Measurements from ENCODE around the gene SNAPC1.
"Not testable (repeated sequence)": the region's sequence is repeated elsewhere in the genome, so short reads cannot be mapped to it uniquely, and the experiment has no call there.

Gene SNAPC1, protein sequence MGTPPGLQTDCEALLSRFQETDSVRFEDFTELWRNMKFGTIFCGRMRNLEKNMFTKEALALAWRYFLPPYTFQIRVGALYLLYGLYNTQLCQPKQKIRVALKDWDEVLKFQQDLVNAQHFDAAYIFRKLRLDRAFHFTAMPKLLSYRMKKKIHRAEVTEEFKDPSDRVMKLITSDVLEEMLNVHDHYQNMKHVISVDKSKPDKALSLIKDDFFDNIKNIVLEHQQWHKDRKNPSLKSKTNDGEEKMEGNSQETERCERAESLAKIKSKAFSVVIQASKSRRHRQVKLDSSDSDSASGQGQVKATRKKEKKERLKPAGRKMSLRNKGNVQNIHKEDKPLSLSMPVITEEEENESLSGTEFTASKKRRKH

DNA sequence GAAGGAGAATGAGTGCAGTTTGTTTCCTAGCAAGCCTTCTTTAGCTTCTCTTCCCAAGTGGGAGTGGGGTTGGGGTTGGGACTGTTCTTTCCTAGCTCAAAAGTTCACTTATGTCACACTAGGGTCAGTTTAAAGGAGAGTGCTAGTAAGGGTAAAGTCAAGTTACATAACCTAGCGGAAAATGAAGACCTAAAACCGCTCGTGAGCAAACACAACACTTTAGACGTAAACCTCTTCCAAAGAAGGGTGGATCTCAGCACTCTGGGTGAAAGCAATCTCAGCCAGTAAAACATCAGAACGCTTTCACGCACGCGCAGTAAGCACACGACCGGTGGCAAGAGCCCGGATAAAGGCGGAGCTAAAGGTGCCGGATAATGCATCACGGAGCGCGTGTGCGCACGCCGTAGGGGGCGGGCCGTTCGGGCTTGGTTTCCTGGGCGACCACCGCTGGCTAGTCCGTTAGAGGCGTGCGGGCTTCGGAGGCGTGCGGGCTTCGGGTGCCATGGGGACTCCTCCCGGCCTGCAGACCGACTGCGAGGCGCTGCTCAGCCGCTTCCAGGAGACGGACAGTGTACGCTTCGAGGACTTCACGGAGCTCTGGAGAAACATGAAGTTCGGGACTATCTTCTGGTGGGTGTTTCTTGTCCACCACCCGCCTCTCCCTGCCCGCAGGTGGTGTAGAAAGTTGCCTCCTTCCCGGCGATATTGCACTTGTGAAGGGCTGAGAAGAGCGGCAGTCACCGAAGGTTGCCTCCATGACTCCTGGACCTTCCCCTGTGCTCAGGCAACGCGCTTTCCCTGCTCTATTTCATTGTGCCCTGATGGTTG lies at the start of gene SNAPC1:
Gene SNAPC1, plus strand, starts transcription at position 462 of the 828 bp plus-strand sequence. Its CDS starts 41 bp downstream, at position 503.
- DNase-seq (ENCODE audit: low spot score): peak; percentile 98

DNA sequence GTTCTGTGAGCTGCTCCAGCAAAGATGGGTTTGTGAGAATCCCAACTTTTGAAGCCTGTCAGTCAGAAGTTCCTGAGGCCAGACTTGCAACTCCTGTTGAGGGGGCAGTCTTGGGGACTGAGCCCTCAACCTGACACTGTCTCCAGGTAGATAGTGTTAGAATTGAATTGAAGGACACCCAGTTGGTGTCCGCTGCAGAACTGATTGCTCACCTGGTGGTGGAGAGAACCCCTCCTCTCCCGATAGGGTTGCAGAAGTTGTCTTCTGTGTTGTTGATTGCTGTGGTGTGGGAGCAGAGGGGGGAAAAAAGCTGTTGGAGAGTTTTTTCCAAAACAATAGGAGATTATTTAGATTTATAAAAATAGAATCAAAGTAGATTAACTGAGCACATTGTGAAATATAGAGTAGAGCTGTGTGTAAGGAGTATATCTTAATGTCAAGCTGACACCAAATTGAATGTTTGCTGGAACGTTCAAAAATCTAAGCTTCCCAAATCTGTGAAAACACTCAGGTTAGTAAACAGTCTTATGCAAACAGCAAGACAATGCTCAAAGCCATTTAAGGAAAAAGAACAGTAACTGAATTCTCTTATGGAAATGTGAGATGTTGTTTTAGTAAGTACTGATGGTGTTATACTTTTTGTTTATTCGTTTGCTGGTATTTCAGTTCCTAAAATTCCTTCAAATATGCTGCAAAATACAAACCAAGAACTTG lies 48.3 kb upstream of the SNAPC1 start:
- DNase-seq (ENCODE audit: low spot score): no peak

DNA sequence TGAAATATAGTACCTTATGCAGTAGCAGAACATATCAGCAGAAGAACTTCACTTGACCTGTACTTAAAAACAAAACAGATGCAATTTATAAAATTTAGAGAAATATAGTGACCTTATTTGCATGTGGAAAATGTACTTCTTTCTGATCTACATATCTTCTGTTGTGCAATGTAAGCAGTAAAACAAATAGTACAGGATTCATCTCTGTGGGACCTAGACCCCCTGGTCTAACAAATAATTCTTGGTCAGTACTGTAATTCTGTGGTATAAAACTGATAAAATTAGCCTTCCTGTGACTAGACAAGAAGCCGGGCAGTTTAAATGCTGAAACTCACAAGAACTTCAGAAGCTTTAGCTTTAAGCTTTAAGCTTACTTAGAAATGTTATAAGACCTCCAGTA lies 45.3 kb upstream of the SNAPC1 start:
- no peak for DNase-seq (ENCODE audit: low spot score)

DNA sequence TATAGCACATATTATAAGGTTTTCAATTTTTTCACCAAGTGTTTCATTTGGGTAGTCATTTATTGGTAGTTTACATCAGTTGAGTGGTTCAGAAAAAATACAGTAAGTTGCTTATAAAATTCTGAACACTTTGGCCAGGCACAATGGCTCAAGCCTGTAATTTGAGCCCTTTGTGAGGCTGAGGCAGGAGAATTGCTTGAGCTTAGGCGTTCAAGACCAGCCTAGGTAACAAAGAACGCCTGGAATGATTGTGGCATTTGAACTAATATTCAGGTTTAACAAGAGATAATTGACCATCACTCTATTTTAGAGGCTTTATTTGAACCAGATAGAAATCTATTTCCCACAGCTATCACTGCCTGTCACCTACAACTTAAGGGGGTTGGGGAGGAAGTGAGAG lies 44.2 kb upstream of the SNAPC1 start:
- DNase-seq (ENCODE audit: low spot score): no peak

DNA sequence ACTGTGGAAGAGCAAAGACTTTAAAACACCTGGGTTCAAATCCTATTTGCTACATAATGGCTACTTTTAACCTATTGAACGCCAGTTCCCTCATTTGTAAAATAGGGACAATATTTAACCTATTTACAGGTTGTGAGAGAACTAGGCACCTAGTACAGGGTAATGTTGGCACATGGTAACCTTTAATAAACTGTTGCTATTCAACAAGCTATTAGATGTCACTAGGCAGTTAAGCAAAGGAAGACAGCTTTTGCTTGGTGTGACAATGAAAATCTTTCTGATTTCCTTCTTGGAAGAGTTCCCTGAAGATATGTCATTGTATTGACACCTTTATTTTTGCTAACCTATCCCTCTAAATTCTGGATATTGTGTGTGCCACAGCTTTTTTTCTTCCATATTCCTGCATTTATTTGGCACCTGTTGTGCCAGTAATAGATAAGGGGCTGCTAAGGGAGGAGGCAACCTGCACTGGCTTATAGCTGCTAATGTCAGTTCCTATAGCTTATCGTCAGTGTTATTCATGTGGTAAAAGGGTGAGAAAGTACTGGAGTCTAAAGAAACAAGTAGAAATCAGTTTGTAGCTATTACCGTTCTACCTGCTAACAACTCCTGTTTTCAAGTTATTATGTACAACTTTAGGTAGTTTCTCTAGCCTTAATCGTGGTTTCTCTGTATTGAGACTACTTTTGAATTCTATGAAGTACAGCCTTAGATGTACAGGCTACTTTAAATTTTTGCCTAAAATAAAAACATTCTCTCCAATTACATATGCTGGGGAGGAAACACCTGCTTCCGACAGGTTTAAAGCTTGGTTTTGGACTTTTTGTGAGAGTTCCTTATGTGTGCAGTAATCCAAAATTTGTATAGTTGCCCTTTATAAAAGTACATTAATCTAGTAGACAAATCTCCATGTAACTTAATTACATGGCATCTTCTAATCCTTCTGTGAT lies 42.6 kb upstream of the SNAPC1 start:
- DNase-seq (ENCODE audit: low spot score): no peak

DNA sequence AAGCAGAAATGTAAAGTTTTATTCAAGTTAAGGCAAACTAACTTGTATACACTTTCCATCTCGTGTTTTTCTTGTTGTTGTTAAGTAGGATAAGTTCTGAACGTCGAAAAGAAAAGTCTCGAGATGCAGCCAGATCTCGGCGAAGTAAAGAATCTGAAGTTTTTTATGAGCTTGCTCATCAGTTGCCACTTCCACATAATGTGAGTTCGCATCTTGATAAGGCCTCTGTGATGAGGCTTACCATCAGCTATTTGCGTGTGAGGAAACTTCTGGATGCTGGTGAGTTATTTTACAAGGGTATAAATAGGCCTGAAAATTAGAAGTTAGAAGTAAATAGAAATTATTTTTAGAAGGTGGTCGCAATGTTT lies 41.9 kb upstream of the SNAPC1 start:
- no peak for DNase-seq (ENCODE audit: low spot score)

DNA sequence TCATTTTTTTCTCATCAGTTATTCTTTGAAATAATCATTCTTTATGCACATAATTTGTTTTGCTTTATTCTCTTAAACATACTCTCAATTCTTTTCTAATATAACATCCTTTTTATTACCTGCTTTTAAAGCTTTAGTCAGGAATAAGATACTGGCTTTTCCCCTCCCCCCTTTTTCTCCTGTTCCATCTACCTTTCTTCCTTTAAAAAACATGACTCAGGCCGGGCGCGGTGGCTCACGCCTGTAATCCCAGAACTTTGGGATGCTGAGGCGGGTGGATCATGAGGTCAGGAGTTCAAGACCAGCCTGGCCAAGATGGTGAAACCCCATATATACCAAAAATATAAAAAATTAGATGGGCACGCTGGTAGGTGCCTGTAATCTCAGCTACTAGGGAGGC lies 41.5 kb upstream of the SNAPC1 start:
- DNase-seq (ENCODE audit: low spot score): no peak

DNA sequence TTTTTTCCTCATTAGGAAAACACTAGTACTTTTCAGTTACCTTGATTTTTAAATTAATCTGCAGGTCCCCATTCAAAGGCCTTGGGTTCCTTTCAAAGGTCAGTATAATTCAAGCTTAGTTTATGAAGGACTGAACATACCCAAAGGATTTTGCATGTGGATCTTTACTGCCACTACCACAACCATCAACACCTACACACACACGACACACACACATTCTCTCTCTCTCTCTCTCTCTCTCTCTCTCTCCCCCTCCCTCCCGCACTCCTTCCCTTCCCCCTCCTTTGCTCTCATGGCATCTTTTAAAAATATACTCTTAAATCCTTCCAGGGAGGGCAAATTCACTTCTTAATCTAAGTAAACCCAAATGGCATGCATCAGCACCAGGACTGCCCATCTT lies 38.1 kb upstream of the SNAPC1 start:
- DNase-seq (ENCODE audit: low spot score): no peak

DNA sequence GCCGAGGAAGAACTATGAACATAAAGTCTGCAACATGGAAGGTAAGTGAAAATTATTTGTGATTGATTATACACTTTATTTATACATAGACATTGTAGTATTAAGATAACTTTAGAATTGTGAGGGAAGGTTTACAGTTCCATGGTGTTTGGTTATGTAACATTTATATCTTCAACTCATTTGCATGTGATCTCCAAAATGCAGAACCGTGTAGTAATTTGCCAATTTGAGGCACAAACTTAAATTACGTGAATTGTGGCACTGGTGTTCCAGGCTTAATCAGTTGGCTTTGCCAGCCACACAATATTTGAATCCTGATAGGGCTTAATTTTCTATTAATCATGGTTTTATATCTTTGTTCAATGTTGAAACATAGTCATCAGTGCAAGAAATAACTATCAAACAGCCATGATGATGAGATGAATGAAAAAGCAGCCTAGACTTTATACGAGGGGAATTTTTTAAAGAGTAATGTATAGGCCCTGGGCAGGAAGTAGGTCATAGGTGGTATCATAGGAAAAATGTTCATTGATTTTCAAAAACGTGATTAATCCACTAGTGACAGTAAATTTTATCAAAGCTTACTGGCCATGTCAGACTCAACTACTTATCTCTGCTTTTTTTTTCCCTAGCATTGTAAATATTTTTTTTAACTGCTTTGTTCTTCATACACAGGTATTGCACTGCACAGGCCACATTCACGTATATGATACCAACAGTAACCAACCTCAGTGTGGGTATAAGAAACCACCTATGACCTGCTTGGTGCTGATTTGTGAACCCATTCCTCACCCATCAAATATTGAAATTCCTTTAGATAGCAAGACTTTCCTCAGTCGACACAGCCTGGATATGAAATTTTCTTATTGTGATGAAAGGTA lies 35.2 kb upstream of the SNAPC1 start:
- DNase-seq (ENCODE audit: low spot score): no peak

DNA sequence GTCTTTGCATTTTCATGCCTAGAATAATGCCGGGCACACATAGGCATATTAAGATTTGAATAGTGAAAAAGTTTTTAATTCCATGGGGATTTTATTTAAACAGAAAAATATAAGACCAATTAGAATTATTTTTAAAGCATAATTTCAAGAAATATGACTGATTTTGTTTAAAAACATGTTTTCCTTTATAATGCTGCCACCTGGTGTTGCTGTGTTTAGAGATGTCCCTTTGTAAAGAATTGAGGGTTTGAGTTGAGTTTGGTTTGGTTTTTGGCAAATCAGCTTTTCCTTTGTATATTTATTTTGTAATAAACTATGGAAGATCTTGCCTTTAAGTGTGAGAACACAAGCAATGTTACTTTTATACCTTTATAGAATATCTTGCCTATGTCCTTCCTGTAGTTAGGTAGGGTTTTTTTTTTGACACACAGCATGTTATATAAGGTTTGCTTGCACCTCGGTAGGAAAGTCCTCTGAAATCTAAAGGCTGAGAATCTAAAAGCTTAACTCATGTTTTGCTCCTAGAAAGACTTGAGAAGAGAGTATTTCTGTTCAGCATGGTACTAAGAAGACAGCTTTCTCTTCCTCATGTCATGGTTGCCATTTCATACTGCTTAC lies 31.4 kb upstream of the SNAPC1 start:
- DNase-seq (ENCODE audit: low spot score): no peak

DNA sequence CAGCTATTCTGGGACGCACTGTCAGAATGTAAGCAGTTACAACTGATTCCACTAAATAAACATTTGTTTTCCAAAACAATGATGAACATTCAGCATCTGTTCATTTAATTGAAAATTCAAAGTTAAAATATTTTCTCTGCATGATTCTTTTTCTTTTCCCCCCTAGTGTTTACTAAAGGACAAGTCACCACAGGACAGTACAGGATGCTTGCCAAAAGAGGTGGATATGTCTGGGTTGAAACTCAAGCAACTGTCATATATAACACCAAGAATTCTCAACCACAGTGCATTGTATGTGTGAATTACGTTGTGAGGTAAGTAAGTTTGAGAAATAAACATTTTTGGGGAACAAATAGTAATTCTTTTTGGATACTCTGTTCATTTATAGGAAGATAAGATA lies 28.2 kb upstream of the SNAPC1 start:
- DNase-seq (ENCODE audit: low spot score): no peak

DNA sequence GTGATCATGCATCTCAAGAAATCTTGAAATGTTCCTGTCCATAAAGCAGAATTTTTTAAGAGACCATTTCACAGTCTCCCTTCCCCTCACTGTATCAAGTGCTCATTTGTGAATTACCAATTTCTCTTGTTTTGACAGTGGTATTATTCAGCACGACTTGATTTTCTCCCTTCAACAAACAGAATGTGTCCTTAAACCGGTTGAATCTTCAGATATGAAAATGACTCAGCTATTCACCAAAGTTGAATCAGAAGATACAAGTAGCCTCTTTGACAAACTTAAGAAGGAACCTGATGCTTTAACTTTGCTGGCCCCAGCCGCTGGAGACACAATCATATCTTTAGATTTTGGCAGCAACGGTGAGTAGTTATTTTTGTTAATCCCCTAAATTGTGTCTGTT lies 25.5 kb upstream of the SNAPC1 start:
- peak; percentile 43 for DNase-seq (ENCODE audit: low spot score)

DNA sequence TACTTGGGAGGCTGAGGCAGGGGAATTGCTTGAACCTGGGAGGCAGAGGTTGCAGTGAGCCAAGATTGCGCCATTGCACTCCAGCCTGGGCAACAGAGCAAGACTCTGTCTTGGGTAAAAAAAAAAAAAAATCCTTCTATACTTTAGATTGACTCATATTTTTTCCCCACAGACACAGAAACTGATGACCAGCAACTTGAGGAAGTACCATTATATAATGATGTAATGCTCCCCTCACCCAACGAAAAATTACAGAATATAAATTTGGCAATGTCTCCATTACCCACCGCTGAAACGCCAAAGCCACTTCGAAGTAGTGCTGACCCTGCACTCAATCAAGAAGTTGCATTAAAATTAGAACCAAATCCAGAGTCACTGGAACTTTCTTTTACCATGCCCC lies 24.3 kb upstream of the SNAPC1 start:
- DNase-seq (ENCODE audit: low spot score): no peak

DNA sequence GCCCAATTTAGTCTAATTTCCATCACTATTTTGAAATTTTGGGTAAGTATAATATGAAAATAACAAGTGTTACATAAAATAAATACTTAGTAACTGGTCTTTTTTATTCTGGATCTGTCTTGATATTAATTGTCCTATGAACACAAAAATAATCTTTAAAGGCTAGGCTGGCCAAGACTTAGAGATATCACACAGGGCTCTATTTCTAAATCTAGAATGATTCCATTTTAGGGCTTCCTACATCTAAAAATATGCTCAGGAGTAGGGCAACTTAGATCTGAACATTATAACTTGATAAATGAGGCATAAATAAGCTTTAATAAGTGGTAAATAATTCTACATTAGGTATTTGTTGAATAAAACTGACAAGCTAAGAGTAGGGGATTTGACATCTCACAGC lies 23.1 kb upstream of the SNAPC1 start:
- DNase-seq (ENCODE audit: low spot score): no peak

DNA sequence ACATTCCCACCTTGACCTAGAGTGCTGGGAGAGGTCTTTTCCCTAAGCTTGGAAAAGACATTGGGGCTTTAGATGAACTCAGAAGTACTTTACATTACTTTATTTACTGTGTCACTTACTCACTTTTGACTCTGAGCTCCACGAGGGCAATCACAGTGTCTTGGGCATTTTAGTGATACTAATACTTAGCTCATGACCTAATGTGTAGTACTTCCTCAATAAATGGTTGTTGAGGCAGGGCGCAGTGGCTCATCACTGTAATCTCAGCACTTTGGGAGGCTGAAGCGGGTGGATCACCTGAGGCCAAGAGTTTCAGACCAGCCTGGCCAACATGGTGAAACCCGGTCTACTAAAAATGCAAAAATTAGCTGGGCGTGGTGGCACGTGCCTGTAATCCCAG lies 19.8 kb upstream of the SNAPC1 start:
- no peak for DNase-seq (ENCODE audit: low spot score)

DNA sequence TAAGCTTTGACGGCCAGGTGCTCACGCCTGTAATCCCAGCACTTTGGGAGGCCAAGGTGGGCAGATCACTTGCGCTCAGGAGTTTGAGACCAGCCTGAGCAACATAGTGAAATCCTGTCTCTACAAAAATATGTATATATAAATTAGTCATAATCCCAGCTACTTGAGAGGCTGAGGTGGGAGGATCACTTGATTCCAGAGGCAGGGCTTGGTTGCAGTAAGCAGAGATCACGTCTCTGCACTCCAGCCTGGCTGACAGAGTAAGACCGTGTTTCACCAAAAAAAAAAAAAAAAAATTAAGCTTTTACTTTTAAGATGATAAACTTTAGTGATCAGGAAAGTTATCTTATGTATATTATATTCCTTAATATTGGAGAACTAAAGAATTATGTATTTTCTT lies 18.0 kb upstream of the SNAPC1 start:
- no peak for DNase-seq (ENCODE audit: low spot score)

DNA sequence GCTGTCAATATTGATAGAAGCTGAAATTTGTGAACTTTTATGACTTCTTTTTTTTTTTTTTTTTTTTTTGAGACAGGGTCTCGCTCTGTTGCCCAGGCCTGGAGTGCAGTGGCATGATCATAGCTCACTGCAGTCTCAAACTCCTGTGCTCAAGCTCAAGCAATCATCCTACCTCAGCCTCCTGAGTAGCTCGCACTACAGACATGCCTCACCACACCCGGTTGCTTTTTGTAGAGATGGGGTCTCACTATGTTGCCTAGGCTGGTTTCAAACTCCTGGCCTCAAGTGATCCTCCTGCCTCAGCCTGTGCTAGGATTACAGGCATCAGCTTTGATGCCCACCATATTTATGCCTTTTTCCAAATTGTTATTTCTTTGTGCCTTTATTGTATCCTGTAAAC lies 15.9 kb upstream of the SNAPC1 start:
- not testable (repeated sequence) for DNase-seq (ENCODE audit: low spot score)

DNA sequence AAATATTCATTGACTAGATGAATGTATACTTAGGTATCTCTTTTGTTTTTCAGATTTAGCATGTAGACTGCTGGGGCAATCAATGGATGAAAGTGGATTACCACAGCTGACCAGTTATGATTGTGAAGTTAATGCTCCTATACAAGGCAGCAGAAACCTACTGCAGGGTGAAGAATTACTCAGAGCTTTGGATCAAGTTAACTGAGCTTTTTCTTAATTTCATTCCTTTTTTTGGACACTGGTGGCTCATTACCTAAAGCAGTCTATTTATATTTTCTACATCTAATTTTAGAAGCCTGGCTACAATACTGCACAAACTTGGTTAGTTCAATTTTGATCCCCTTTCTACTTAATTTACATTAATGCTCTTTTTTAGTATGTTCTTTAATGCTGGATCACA lies 15.3 kb upstream of the SNAPC1 start:
- no peak for DNase-seq (ENCODE audit: low spot score)

DNA sequence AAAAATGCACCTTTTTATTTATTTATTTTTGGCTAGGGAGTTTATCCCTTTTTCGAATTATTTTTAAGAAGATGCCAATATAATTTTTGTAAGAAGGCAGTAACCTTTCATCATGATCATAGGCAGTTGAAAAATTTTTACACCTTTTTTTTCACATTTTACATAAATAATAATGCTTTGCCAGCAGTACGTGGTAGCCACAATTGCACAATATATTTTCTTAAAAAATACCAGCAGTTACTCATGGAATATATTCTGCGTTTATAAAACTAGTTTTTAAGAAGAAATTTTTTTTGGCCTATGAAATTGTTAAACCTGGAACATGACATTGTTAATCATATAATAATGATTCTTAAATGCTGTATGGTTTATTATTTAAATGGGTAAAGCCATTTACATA lies 14.9 kb upstream of the SNAPC1 start:
- DNase-seq (ENCODE audit: low spot score): no peak

DNA sequence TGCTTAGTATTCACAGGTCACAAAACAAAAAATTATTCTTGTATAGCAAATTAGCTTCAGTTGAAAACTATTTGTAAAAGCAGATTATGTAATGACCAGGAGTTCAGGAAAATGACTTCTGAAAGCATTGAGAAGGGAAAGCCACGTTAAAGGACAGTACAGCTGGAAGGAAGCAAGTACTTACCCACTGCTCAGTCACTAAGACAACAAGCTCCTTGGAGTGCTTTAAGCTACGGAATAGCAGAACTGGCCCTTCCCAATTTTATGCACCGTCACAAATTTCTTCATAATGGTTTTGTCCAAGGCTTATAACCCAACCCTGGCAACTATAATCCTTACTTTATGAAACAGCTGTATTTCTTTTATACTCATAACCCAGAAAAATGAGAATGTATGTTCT lies 13.0 kb upstream of the SNAPC1 start:
- no peak for DNase-seq (ENCODE audit: low spot score)
